Stimulated activated effector memory CD8-positive, alpha-beta T cell treated with anti-CD3 and anti-CD28 coated beads, Interleukin-12 subunit alpha, Interleukin-12 subunit beta, amount 100 ng/mL, for 72 hours (primary cell): Measurements from ENCODE around the gene MMAB.
A peak's percentile ranks its signal among the peaks of the same experiment; 100 is the strongest.

Experiments
- ATAC-seq: fragments of 150-1000 bp; cut with Tn5 transposase; 2 replicates; pipeline ENCODE4 v1.10.0; 2021
- DNase-seq, 2 donors: peaks; one replicate each; pipeline ENCODE4 v3.0.0; 2021 to 2022; ENCODE audit warnings: low spot score in 2 of 2
- H3K27ac Mint-ChIP-seq: one replicate; pipeline ENCODE4 v1.8.0; 2022; ENCODE audit warnings: mild to moderate bottlenecking, mixed read lengths
- H3K36me3 Mint-ChIP-seq: one replicate; pipeline ENCODE4 v1.8.0; 2022; ENCODE audit warnings: mild to moderate bottlenecking, mixed read lengths
- H3K4me1 Mint-ChIP-seq: one replicate; pipeline ENCODE4 v1.8.0; 2022; ENCODE audit warnings: mixed read lengths
- H3K4me3 Mint-ChIP-seq: one replicate; pipeline ENCODE4 v1.8.0; 2022; ENCODE audit warnings: mild to moderate bottlenecking, mixed read lengths
- H3K9me3 Mint-ChIP-seq: one replicate; pipeline ENCODE4 v1.8.0; 2022; ENCODE audit warnings: mixed read lengths

MMAB gene

GRCh38 chr12:109532721-109533486 lies 40.4 kb downstream of the MMAB start:
- Mint-ChIP-seq H3K4me1 (no peaks in the 10 kb centered on the region), H3K4me3 (no peak overlapping the region), H3K27ac (no peak overlapping the region), H3K36me3 (peaks cover 34% of the 10 kb centered on the region), H3K9me3 (no peaks in the 10 kb centered on the region)
- no peak for DNase-seq
- ATAC-seq, result no peak

DNA sequence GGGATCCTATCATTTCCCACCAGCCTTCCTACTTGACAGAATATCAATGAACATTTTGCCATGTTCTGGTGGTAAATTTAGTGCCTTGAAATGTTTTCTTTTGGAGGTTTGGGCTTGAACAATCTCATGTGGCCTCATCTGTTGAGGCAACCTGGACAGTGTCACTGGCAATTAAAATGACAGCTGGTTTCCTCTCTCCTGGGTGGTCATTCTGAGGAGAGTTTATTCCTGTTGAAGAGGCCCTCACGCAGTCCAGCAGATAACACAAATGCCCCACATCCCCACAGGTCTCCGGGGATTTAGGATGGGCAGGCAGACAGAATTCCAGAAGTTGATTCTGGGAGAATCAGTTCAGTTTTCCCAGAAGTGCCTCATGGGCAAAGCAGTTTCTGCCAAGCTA lies 41.9 kb downstream of the MMAB start:
- Mint-ChIP-seq H3K4me1 (no peaks in the 10 kb centered on the region), H3K27ac (no peak overlapping the region), H3K9me3 (no peaks in the 10 kb centered on the region), H3K4me3 (no peak overlapping the region), H3K36me3 (peaks cover 33% of the 10 kb centered on the region)
- DNase-seq, result no peak
- ATAC-seq, result no peak

GRCh38 chr12:109529691-109530640 lies 43.3 kb downstream of the MMAB start:
- ATAC-seq, result no peak
- Mint-ChIP-seq H3K36me3 (peaks cover 47% of the 10 kb centered on the region), H3K4me1 (no peaks in the 10 kb centered on the region), H3K27ac (peak overlapping the region; percentile 48), H3K9me3 (no peaks in the 10 kb centered on the region), H3K4me3 (no peak overlapping the region)
- DNase-seq, result no peak

- Mint-ChIP-seq H3K27ac (no peak overlapping the region), H3K4me3 (no peak overlapping the region), H3K9me3 (no peaks in the 10 kb centered on the region), H3K4me1 (no peaks in the 10 kb centered on the region), H3K36me3 (peaks cover 49% of the 10 kb centered on the region)
- DNase-seq (no peak), ATAC-seq (no peak)
Observed at GRCh38 chr12:109527489-109528123, 45.7 kb downstream of the MMAB start.

GRCh38 chr12:109525279-109525585 lies 48.1 kb downstream of the MMAB start:
- Mint-ChIP-seq H3K27ac (no peak overlapping the region), H3K4me3 (no peak overlapping the region), H3K9me3 (no peaks in the 10 kb centered on the region), H3K36me3 (peaks cover 66% of the 10 kb centered on the region), H3K4me1 (no peaks in the 10 kb centered on the region)
- DNase-seq (no peak), ATAC-seq (no peak)

GRCh38 chr12:109524466-109525278 lies 48.6 kb downstream of the MMAB start:
- ATAC-seq (no peak), DNase-seq (no peak)
- H3K9me3 Mint-ChIP-seq, result no peaks in the 10 kb centered on the region
- H3K36me3 Mint-ChIP-seq, result peaks cover 65% of the 10 kb centered on the region
- H3K27ac Mint-ChIP-seq, result no peak overlapping the region
- H3K4me3 Mint-ChIP-seq, result no peak overlapping the region
- no peaks in the 10 kb centered on the region for H3K4me1 Mint-ChIP-seq

DNA sequence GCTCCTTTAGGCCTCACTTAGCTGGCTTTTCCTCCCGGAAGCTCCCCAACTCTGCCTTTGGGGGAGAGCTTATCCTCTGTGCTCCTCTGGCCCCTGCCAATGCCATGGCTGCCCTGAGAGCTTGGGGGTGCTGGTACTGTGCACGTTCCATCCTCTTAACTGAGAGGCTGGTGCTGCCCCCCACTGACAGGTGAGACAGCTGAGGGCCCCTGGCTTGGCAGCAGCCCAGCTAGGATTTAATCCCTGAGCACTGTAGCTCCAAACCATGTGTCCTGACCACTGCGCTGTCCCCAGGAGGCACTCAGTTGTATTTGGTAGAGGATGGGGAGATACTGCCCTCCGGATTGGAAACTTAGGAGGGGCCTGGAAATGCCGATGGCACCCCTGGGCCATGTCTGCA lies 49.8 kb downstream of the MMAB start:
- peak overlapping the region; percentile 75 for H3K27ac Mint-ChIP-seq
- DNase-seq (no peak), ATAC-seq (no peak)
- no peaks in the 10 kb centered on the region for H3K4me1 Mint-ChIP-seq
- H3K36me3 Mint-ChIP-seq, result peaks cover 67% of the 10 kb centered on the region
- no peaks in the 10 kb centered on the region for H3K9me3 Mint-ChIP-seq
- H3K4me3 Mint-ChIP-seq, result no peak overlapping the region

- no peak for ATAC-seq
- DNase-seq, result no peak
- Mint-ChIP-seq H3K36me3 (peaks cover 67% of the 10 kb centered on the region), H3K27ac (peak overlapping the region; percentile 75), H3K4me1 (no peaks in the 10 kb centered on the region), H3K4me3 (no peak overlapping the region), H3K9me3 (no peaks in the 10 kb centered on the region)
Observed at GRCh38 chr12:109523071-109523470, 50.2 kb downstream of the MMAB start.

GRCh38 chr12:109521831-109522230 lies 51.5 kb downstream of the MMAB start:
- H3K36me3 Mint-ChIP-seq, result peaks cover 75% of the 10 kb centered on the region
- no peaks in the 10 kb centered on the region for H3K9me3 Mint-ChIP-seq
- H3K27ac Mint-ChIP-seq, result no peak overlapping the region
- no peak overlapping the region for H3K4me3 Mint-ChIP-seq
- no peaks in the 10 kb centered on the region for H3K4me1 Mint-ChIP-seq
- ATAC-seq (no peak), DNase-seq (no peak)

DNA sequence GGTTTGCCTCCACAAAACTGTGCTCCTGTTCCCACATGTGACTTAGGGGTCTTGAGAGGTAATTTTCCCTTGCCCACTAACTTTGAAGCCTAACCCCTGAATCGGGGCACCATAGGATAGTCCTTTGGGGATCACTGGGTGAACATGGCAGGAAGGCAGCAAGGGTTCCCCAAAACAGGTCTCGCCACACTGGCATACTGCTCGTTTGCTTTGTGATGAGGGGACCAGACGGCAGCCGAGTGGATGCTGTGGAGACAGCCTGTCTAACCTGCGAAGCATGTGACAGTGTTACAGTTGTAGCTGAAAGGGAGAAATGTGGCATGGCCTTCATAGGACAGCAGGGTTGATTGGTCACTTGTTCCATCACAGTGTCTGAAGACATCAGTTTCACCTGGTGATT lies 53.5 kb downstream of the MMAB start:
- ATAC-seq, result no peak
- H3K4me3 Mint-ChIP-seq, result no peak overlapping the region
- no peaks in the 10 kb centered on the region for H3K9me3 Mint-ChIP-seq
- H3K27ac Mint-ChIP-seq, result no peak overlapping the region
- H3K36me3 Mint-ChIP-seq, result peaks cover 76% of the 10 kb centered on the region
- DNase-seq, result no peak
- no peaks in the 10 kb centered on the region for H3K4me1 Mint-ChIP-seq

DNA sequence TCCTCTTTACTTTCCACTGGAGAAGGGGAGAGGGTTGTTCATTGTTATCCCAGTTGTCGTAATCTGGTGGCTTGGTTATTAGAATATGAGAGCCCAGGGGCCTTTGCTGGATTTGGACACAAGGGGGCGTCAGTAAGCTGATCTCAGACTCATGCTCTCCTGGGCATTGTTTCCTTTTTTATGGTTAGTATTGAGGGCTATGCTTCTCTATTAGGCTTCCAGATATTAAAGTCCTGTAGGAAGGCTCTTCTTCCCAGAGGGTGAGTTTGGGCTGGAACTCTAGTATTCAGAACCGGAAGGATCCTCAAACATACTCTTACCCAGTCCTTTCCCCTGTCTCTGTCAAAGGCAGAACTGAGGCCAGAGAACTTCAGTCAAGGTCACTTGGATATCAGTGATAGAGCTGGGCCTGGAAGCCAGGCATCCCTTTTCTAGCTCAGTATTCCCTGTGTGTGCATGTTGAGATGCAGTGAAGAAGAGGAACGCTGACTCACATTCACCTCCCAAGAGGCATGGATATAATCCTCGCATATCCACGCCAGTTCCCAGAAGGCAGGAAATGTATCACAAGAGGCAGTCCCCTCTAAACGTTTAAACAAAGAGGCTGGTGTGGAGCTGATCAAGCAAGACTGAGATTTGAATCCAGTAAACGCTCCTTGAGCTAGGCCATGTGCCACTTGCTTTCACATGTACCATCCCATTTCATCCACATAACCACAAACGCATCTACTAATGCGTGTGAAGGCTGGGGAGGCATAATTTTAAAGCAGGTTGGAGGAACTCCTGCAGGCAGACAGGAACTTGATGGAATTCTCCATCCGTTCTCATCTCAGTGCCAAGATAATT lies 54.3 kb downstream of the MMAB start:
- peak; percentile 27 to 70 for DNase-seq
- peaks cover 83% of the 10 kb centered on the region for H3K36me3 Mint-ChIP-seq
- peak overlapping the region; percentile 73 for H3K27ac Mint-ChIP-seq
- no peaks in the 10 kb centered on the region for H3K9me3 Mint-ChIP-seq
- peak; percentile 63 for ATAC-seq
- no peak overlapping the region for H3K4me3 Mint-ChIP-seq
- H3K4me1 Mint-ChIP-seq, result no peaks in the 10 kb centered on the region

- H3K36me3 Mint-ChIP-seq, result peaks cover 86% of the 10 kb centered on the region
Observed at GRCh38 chr12:109517619-109518018, 55.7 kb downstream of the MMAB start.

GRCh38 chr12:109513977-109514376 lies 59.3 kb downstream of the MMAB start:
- peaks cover 93% of the 10 kb centered on the region for H3K36me3 Mint-ChIP-seq
- no peaks in the 10 kb centered on the region for H3K4me1 Mint-ChIP-seq
- H3K9me3 Mint-ChIP-seq, result no peaks in the 10 kb centered on the region
- ATAC-seq, result no peak
- H3K4me3 Mint-ChIP-seq, result no peak overlapping the region
- no peak for DNase-seq
- H3K27ac Mint-ChIP-seq, result no peak overlapping the region

More at GRCh38 chr12:109517619-109518018, 55.7 kb downstream of the MMAB start:
- no peaks in the 10 kb centered on the region for H3K9me3 Mint-ChIP-seq
- no peaks in the 10 kb centered on the region for H3K4me1 Mint-ChIP-seq
- DNase-seq, result no peak
- no peak overlapping the region for H3K4me3 Mint-ChIP-seq
- no peak for ATAC-seq
- H3K27ac Mint-ChIP-seq, result peak overlapping the region; percentile 73

DNA sequence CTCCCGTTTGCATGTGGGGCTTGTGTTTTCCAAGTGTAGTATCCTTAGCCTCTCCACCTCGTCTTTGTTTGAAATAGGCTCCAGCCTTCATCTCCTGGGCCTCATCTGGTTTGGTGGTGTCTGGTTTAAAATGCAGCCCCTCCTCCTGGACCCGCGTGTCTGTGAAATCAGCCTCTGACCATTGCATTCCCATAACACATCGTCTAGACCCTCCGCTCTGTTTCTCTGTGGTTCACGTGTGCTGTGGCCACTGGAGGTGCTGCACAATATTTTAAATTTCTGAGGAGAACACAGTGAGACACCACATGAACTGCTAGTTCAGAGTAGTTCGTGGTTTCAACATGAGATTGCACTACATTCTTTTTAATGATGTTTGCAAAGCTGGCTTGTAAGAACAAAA lies 60.3 kb downstream of the MMAB start:
- DNase-seq (no peak), ATAC-seq (no peak)
- Mint-ChIP-seq H3K27ac (no peak overlapping the region), H3K4me1 (no peaks in the 10 kb centered on the region), H3K9me3 (no peaks in the 10 kb centered on the region), H3K4me3 (no peak overlapping the region), H3K36me3 (peaks cover 93% of the 10 kb centered on the region)
